Omental fat pad (tissue), 4 donors: ENCODE measurements around the gene ZNRF3. TPM values are rescaled to one million over a fixed set of nuclear protein-coding genes. Genes with fewer than 3 reads are reported as not detected.
A peak's percentile ranks its signal among the peaks of the same experiment; 100 is the strongest.

Experiments used
- ATAC-seq: fragments of 150-250 bp; one replicate; pipeline ENCODE4 v1.9.1; 2016; ENCODE audit warnings: mild to moderate bottlenecking, moderate library complexity; ENCODE audit not compliant: low FRiP score
- DNase-seq: peaks from one replicate; pipeline ENCODE4 v3.0.0-alpha.2; 2019; ENCODE audit warnings: low spot score
- CTCF ChIP-seq, 3 donors: fragments of 450-650 bp; IDR thresholded peaks; one replicate each; pipeline ENCODE4 v1.5.1; 2016 to 2017; ENCODE audit warnings: antibody characterized with exemption in 3 of 3, mild to moderate bottlenecking in 3 of 3, moderate library complexity in 2 of 3
- total RNA-seq, 4 donors: library from RNA; depleted of rRNA; stranded (reverse); fragments of >200 nt; gene quantifications; one replicate each; pipeline ENCODE4 v1.1.0, GENCODE V29; 2016

The ZNRF3 gene
- total RNA-seq, 4 donors from 2014 or later: 7.7 to 14.4 (median 8.2) TPM

DNA sequence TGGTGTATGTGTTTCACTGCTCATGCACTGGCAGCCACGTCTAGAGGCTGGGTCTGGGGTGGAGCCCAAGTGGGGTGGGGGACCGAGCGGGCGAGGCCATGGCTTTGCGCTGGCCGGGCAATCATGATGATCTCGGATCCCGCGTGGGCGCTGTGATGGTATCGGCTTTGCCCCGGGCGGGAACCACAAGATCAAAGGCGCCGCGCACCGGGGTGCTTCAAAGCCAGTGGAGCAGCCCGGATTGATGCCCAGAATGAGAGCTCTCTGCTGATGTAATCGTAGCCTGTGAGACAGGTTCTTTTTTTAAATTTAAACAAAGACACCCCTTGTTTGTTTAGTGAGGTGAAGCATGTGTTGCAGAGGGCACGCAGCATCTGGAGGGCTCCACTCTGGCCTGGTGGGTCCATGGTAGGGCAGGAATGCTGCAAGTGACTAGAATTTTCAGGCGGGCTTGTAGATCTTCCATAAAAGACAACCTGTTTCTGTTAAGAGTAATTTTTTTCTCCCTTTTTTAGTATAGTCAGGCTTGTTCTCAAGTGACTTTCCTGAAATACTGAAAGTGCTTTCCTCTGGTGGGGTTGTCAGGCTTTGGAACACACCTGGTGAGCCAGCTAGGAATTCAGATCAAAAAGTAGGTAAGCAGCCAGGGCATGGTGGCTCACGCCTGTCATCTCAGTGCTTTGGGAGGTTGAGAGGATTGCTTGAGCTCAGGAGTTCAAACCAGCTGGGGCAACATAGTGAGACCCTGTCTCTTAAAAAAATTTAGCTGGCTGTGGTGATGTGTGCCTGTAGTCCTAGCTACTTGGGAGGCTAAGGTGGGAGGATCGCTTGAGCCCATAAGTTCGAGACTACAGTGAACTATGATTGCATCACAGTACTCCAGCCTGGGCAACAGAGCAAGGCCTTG, 40.7 kb downstream of the ZNRF3 start:
- ATAC-seq (peak; percentile 39), DNase-seq (no peak)
- no peak for TF ChIP-seq CTCF (IDR thresholded peaks at IDR 0.05)

GRCh38 chr22:28925916-28926315, 42.5 kb downstream of the ZNRF3 start:
- TF ChIP-seq CTCF (IDR thresholded peaks at IDR 0.05): no peak
- ATAC-seq (no peak), DNase-seq (no peak)

- TF ChIP-seq CTCF (IDR thresholded peaks at IDR 0.05): no peak
- ATAC-seq: no peak
- DNase-seq: no peak
Measured at GRCh38 chr22:28927630-28928029, 44.3 kb downstream of the ZNRF3 start.

DNA sequence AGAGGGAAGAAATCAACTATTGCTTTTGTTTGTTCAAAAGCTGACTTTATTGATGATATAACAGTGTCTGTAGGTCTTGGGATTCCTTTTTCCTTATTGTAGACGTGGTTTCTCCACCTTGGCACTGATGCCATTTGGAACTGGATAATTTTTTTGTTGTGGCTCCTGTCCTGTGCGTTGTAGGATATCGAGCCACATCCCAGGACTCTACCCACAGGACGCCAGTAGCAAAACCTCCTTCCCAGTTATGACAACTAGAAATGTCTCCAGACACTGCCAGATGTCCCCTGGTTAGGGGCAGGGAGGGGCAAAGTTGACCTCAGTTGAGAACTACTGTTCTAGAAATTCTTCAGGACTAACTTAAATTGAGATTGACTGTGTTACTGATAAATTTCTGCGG, 45.8 kb downstream of the ZNRF3 start:
- DNase-seq (no peak), ATAC-seq (no peak)
- TF ChIP-seq CTCF (IDR thresholded peaks at IDR 0.05): no peak

GRCh38 chr22:28930357-28931007, 47.1 kb downstream of the ZNRF3 start:
- TF ChIP-seq CTCF (IDR thresholded peaks at IDR 0.05): no peak
- no peak for DNase-seq
- ATAC-seq: no peak

DNA sequence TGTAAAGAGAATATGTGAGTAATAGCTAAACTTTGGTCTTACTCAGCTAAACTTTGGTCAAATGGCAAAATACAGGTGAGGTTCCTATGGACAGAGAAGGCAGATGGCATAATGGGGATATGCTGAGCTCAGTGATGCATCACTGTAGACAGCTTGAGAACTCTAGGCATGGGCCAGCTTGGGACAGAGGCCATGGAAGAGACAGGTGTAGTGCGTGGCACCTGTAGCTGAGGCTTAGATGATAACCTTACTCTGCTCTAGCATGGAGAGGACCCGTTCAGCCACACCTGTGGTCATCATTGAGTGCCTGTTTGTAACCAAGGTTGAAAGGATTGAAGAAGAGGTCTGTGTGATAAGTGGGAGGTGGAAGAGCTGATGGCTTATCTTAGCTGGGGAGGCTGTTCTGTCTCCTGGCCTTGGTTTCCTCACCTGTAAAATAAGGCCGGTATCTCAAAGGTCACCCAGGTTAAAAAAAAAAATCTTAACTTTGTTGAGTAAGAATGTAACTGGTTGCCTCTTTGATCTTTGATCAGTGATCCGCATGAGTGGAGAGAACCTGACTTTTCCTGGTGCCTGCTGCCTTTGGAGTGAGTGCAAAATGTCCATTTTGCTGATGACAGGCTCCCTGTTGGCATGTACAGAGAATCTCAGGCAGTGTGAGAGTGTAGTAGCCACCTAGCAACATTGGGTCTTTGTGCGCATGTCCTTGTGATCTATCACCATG, 48.6 kb downstream of the ZNRF3 start:
- TF ChIP-seq CTCF (IDR thresholded peaks at IDR 0.05): no peak
- DNase-seq: no peak

More for the DNA sequence above, 48.6 kb downstream of the ZNRF3 start:
- no peak for ATAC-seq
